ENCODE data around the gene IL4I1. TPM values are rescaled to one million over a fixed set of nuclear protein-coding genes. Genes with fewer than 3 reads are reported as not detected.

IL4I1 gene
- polyA plus RNA-seq, 1 donor (not counting 4 experiments of a cell fraction or from before 2014, with no cell fraction given), result 0.13 TPM

DNA sequence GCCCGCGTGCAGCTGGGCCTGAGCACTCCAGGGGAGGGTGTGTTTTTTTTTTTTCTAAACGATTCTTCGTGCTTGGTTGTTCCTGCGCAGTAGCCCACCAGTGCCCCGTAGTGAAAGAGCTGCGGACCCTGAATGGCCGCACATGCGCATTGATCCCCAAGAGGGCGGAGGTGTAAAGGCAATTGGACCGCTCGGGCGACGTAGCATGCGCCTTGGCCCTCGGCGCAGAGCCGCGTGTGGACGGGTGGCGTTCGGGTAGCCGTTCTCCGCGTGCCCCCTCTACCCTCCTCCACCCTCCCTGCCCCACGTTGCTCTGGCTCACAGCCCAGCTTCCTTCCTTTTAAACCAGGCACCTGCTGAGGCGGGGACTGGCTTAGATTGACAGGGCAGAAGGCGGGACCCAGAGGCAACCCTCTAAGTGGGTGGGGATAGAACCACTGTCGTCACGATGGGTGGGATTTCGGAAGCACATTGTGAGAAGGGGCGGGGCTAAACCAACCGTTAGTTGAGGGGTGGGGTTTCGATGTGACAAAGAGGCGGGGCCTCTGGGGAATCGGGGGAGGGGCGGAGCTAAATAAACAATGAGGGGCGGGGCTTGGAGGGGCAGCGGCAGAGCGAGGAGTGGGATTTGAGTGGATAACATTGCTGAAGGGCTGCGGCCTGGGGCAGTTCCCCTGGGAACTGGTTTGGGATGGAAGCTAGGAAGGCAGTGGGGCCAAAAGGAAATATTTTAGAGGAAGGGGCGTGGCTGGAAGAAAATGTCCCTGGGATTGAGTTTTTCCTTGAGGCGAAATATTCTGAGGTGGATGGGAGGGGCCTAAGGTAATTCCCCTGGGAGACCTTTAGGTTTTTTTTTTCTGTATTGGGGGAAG, 33.2 kb upstream of the IL4I1 start:
- peaks cover 9 to 24% of the 10 kb centered on the region in 2 experiments for H3K36me3 ChIP-seq (ENCODE audit: control insufficient read depth in 2 of 2, extremely low read depth in 1 of 2, insufficient read depth in 2 of 2, low read length in 2 of 2)
- no peaks in the 10 kb centered on the region for H3K27me3 ChIP-seq (ENCODE audit: control insufficient read depth, extremely low read depth, insufficient read depth, low read length)
- H3K79me2 ChIP-seq (ENCODE audit: control insufficient read depth, insufficient read depth, low read length), result peaks cover 39% of the 10 kb centered on the region
- peak overlapping the region; percentile 96 for H2AFZ ChIP-seq (ENCODE audit: control insufficient read depth, low read length)
- FAIRE-seq (peak; percentile 68), DNase-seq (ENCODE audit: low read depth, low spot score) (peak; percentile 84)
- peak overlapping the region; percentile 97 for H3K27ac ChIP-seq (ENCODE audit: control insufficient read depth, insufficient read depth, low read length)
- H3K9ac ChIP-seq (ENCODE audit: control insufficient read depth, extremely low read depth, insufficient read depth, low read length), result peak overlapping the region; percentile 98
- dilution Hi-C loops (cut with MboI; ENCODE audit: extremely low pct_ligation_motif_present, low sequenced_read_pairs), result no loop called here
- TF ChIP-seq, protein P1, sequence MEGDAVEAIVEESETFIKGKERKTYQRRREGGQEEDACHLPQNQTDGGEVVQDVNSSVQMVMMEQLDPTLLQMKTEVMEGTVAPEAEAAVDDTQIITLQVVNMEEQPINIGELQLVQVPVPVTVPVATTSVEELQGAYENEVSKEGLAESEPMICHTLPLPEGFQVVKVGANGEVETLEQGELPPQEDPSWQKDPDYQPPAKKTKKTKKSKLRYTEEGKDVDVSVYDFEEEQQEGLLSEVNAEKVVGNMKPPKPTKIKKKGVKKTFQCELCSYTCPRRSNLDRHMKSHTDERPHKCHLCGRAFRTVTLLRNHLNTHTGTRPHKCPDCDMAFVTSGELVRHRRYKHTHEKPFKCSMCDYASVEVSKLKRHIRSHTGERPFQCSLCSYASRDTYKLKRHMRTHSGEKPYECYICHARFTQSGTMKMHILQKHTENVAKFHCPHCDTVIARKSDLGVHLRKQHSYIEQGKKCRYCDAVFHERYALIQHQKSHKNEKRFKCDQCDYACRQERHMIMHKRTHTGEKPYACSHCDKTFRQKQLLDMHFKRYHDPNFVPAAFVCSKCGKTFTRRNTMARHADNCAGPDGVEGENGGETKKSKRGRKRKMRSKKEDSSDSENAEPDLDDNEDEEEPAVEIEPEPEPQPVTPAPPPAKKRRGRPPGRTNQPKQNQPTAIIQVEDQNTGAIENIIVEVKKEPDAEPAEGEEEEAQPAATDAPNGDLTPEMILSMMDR (optimal IDR thresholded peaks at IDR 0.05 in 1 of 3, IDR thresholded peaks at IDR 0.05 in 1 of 3, conservative IDR thresholded peaks at IDR 0.05 in 1 of 3; ENCODE audit: extremely low read depth in 1 of 3, insufficient read depth in 2 of 3, low read length in 3 of 3), result peak in 1 of 3 experiments; percentile 1
- TF ChIP-seq EZH2 (IDR thresholded peaks at IDR 0.05; ENCODE audit: low read length), result no peak
- peak overlapping the region; percentile 88 for H3K4me2 ChIP-seq (ENCODE audit: control insufficient read depth, extremely low read depth, insufficient read depth, low read depth, low read length)
- H3K9me1 ChIP-seq (ENCODE audit: control insufficient read depth, extremely low read depth, insufficient read depth, low read length), result peaks cover 2% of the 10 kb centered on the region
- peaks cover 22% of the 10 kb centered on the region for H3K4me1 ChIP-seq (ENCODE audit: control insufficient read depth, extremely low read depth, insufficient read depth, low read length)
- H3K9me3 ChIP-seq (ENCODE audit: control insufficient read depth, low read depth, low read length), result no peaks in the 10 kb centered on the region
- H3K4me3 ChIP-seq (ENCODE audit: control insufficient read depth in 2 of 3, extremely low read depth in 1 of 3, insufficient read depth in 2 of 3, low read depth in 1 of 3, low read length in 3 of 3), result peak overlapping the region; percentile 82 to 97 (median 93)
- peaks cover 3% of the 10 kb centered on the region for H4K20me1 ChIP-seq (ENCODE audit: control insufficient read depth, extremely low read depth, insufficient read depth, low read length)

DNA sequence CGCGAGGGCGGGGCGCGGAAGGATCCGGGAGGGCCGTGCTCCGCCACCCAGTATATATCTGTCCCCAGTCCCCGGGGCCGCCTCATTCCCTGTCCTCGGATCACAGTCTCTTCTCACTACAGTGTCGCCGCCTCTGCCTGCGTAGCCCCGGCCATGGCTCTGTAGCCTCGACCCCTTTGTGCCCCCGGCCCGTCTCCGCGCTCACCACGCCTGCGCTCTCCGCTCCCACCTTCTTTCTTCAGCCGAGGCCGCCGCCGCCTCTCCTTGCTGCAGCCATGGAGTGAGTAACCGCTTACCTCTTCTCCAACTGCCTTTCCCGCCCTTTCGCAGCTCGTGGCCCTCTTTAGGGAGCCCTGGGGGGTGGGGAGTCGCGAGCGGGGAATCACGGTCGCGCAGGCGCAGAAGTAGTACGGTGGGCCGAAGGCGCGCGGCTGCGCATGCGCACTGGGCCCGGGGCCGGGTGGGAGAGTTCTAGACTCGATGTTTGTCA, 32.5 kb upstream of the IL4I1 start, which contains the start of the genes ATF5 and NUP62:
Gene ATF5 (plus strand): TSS at position 85 of the 490 bp plus-strand sequence. CDS start 1,646 bp downstream, outside the sequence.
Gene NUP62 (minus strand): TSS at position 384 of the 490 bp plus-strand sequence. CDS start 19,697 bp downstream, outside the sequence.
- peaks cover 22% of the 10 kb centered on the region for H3K4me1 ChIP-seq (ENCODE audit: control insufficient read depth, extremely low read depth, insufficient read depth, low read length)
- H3K9me3 ChIP-seq (ENCODE audit: control insufficient read depth, low read depth, low read length), result no peaks in the 10 kb centered on the region
- peaks cover 3% of the 10 kb centered on the region for H4K20me1 ChIP-seq (ENCODE audit: control insufficient read depth, extremely low read depth, insufficient read depth, low read length)
- peaks cover 46% of the 10 kb centered on the region for H3K79me2 ChIP-seq (ENCODE audit: control insufficient read depth, insufficient read depth, low read length)
- no peak for TF ChIP-seq EZH2 (IDR thresholded peaks at IDR 0.05; ENCODE audit: low read length)
- TF ChIP-seq, protein P1 (optimal IDR thresholded peaks at IDR 0.05 in 1 of 3, IDR thresholded peaks at IDR 0.05 in 1 of 3, conservative IDR thresholded peaks at IDR 0.05 in 1 of 3; ENCODE audit: extremely low read depth in 1 of 3, insufficient read depth in 2 of 3, low read length in 3 of 3), result no peak
- H3K27me3 ChIP-seq (ENCODE audit: control insufficient read depth, extremely low read depth, insufficient read depth, low read length), result no peaks in the 10 kb centered on the region
- peaks cover 13 to 24% of the 10 kb centered on the region in 2 experiments for H3K36me3 ChIP-seq (ENCODE audit: control insufficient read depth in 2 of 2, extremely low read depth in 1 of 2, insufficient read depth in 2 of 2, low read length in 2 of 2)
- FAIRE-seq (no peak), DNase-seq (ENCODE audit: low read depth, low spot score) (peak; percentile 80)
- H3K9me1 ChIP-seq (ENCODE audit: control insufficient read depth, extremely low read depth, insufficient read depth, low read length), result peaks cover 2% of the 10 kb centered on the region
- peak within 1 kb of the TSS; percentile 98 for H3K9ac ChIP-seq (ENCODE audit: control insufficient read depth, extremely low read depth, insufficient read depth, low read length)
- peak within 1 kb of the TSS; percentile 82 to 97 (median 93) for H3K4me3 ChIP-seq (ENCODE audit: control insufficient read depth in 2 of 3, extremely low read depth in 1 of 3, insufficient read depth in 2 of 3, low read depth in 1 of 3, low read length in 3 of 3)
- peak within 1 kb of the TSS; percentile 88 for H3K4me2 ChIP-seq (ENCODE audit: control insufficient read depth, extremely low read depth, insufficient read depth, low read depth, low read length)
- peak within 1 kb of the TSS; percentile 96 for H2AFZ ChIP-seq (ENCODE audit: control insufficient read depth, low read length)
- dilution Hi-C loops (cut with MboI; ENCODE audit: extremely low pct_ligation_motif_present, low sequenced_read_pairs), result no loop called here
- H3K27ac ChIP-seq (ENCODE audit: control insufficient read depth, insufficient read depth, low read length), result peak within 1 kb of the TSS; percentile 97

Measured in keratinocyte (primary cell).